GM12873 (cell line): ENCODE data around the gene MAP1A.

Experiments
- TF ChIP-seq, protein P1 (sequence below): IDR thresholded peaks from 2 replicates; pipeline ENCODE4 v1.5.1; 2012; ENCODE audit warnings: low read depth, mild to moderate bottlenecking, moderate library complexity, low read length, control low read depth; ENCODE audit not compliant: insufficient read depth; ENCODE audit errors: missing control alignments

MAP1A gene

DNA sequence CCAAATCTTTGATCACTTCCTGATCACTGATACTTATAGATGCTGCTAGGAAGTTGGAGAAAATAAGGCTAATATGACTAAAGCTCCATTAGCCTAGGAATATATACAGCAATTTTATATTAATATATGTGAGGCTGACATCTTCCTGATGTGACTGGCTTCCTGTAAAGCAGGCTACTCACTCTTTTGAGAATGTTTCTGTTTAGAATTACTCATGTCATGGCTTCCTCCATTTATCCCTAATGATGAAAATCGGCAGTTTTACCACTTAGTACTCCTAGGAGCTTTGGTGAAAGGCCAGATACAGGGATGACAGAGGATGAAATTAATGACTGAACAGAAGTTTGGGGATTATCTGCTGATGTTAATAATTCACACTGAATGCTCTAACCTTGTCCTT is 3.9 kb upstream of the MAP1A start:
- TF ChIP-seq, protein P1, sequence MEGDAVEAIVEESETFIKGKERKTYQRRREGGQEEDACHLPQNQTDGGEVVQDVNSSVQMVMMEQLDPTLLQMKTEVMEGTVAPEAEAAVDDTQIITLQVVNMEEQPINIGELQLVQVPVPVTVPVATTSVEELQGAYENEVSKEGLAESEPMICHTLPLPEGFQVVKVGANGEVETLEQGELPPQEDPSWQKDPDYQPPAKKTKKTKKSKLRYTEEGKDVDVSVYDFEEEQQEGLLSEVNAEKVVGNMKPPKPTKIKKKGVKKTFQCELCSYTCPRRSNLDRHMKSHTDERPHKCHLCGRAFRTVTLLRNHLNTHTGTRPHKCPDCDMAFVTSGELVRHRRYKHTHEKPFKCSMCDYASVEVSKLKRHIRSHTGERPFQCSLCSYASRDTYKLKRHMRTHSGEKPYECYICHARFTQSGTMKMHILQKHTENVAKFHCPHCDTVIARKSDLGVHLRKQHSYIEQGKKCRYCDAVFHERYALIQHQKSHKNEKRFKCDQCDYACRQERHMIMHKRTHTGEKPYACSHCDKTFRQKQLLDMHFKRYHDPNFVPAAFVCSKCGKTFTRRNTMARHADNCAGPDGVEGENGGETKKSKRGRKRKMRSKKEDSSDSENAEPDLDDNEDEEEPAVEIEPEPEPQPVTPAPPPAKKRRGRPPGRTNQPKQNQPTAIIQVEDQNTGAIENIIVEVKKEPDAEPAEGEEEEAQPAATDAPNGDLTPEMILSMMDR, result no peak

DNA sequence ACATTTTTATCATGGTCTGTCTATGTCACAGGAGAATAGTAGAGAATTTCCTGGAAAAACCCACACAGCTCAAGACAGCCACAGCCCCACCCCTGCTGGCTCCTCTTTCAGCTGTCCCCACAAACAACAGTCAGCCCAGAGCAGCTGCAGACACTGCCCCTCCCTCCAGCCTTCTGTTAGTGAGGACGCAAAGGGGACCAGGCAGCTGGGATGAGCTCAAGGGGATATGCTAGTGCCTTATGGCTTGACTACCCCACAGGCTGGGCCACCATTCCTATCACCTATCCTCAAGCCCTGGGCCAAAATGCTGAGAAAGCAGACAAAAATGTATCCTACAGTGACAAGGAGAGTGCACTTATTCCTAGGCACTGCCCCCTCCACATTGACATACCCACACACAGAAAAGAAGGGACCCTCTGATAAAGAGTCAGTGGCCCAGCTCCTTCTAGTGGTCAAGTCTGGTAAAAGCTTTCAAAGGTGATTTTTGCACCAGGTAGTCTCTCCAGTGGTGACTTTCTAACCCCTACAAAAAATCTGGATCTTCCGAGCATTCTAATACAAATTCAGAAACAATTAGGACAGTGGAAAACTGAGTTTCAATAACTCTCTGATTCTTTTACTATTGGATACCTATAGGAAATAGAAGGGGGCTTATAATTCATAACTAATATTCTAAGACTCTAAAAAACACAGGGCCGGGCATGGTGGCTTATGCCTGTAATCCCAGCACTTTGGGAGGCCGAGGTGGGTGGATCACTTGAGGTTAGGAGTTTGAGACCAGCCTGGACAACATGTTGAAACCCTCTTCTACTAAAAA is 3.0 kb upstream of the MAP1A start:
- TF ChIP-seq, protein P1, result peak; percentile 77

DNA sequence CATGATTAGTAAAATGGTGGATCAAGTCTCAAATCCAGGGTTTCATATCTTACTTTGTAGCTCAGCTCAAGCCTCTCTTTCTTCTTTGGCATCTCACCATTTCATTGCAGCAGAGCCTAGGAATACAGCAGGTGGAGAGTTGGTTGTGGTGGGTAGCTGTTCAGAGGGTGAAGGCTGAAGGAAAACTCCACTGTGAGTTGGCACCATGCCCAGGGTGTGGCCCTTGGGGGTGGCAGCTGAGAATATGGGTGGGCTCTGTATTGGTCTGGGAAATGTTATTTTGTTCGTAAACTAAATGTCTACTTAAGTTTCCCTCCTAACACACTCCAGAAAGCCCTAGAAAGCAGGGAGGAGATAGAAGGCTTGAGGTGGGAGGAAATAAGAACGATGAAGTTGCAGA is 1.7 kb upstream of the MAP1A start:
- TF ChIP-seq, protein P1, result no peak

DNA sequence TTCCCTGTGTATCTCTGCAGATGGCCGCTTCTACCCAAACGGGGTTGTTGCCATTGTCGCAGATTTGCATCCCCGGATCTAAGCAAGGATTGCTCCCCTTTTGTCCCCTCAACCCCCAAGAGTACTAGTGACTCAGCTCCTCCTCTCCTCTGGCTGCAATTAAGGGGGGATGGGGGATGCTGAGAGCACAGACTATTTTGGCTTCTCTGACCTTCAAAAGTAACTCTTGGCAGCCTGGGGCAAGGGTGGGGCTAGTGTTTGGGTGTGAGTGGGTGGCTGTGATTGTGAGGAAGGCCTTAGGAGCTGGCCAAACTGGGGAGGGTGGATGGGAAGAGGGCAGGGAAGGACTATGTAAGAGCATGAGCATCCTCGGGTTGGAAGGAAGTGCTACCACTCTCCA is 1.2 kb upstream of the MAP1A start:
- TF ChIP-seq, protein P1, result no peak

DNA sequence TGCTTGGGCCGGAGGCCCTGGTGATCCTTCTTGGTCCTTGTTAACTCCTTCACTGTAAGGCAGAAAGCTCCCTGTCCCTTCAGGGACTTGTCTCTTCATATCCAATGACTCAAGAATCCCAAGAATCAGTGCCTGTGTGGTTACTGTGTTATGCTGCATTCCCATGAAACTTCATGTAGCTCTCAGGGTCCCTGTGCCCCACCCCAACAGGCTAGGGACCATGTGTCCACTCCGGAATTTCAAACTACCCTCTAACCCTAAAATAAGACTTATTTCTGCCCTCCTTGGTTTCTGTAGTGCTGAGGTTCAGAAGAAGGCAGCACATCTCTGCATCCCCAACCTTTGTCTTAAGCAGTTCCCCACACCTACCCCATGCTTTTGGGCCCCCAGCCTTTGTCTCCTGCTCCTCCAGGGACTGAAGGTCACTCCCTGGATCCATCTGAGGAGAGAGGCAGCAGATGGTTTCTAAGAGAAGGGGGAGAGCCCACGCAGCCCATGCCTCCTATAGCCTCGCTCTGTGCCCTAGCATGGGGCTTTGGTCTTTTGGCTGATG is 531 bp upstream of the MAP1A start:
- TF ChIP-seq, protein P1, result no peak

DNA sequence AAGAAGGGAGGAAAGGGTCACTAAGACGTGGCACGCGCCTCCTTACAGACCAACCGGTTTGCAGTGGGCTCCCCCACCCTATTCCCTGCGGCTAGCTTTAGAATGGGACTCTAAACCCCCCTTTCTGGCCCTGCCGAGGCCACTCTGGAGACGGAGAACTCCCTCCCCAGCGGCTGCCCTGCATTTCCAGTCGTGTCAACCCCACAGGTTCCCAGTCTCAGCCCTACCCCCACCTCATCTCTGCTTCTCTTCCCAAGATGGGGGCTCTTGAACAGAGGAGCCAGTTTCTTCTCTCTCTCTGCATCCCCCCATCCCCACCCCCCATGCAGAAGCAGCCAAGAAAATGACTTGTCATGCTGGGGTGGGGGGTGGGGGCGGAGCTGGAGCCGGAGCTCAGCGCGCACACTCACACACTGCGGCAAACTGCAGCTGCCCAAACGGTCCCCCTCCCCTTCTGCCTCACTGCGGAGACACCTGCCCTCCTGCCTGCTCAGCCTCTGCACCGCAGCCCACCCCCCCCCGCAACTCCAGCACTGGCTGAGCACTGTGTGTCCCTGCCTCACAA is 871 bp downstream of the MAP1A start:
- TF ChIP-seq, protein P1, result no peak

DNA sequence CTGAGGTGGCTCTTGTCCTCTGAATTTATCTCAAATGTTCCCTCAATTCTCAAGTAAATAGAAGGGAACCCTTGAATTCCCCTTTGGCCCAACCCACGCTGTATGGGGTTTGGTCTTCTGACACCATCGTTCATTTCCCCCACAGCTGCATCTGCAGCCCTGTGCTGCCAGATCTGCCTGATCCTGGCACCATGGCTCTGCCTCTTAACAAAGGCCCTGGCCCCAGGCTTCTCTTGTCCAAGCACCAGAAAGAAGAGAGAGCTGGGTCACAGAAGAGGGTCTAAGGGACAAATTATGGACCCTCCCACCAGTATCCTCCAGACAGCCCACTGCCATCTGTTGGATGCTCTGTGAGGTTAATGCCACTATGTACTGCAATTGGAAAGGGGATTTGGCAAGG is 1.8 kb downstream of the MAP1A start:
- TF ChIP-seq, protein P1, result no peak
